ENCODE data around the gene CEBPB.

- no peak for TF ChIP-seq CTCF (IDR thresholded peaks at IDR 0.05)
- no peak for TF ChIP-seq POLR2A (IDR thresholded peaks at IDR 0.05)
Observed at GRCh38 chr20:50217207-50217949, 26.7 kb downstream of the CEBPB start.

Measured in vagina (tissue), 2 donors.